AG09309 (cell line): ENCODE measurements around the gene WWTR1.
A peak's percentile ranks its signal among the peaks of the same experiment; 100 is the strongest.

Experiments
- DNase-seq: peaks from one replicate; pipeline ENCODE4 v3.0.0-alpha.2; 2010; ENCODE audit warnings: low read depth
- H3K4me3 ChIP-seq: 2 replicates; pipeline ENCODE4 v1.5.1; 2011; ENCODE audit warnings: mild to moderate bottlenecking, low read depth, low read length, moderate library complexity; ENCODE audit not compliant: control insufficient read depth
- TF ChIP-seq, protein P1 (sequence below): IDR thresholded peaks from 2 replicates; pipeline ENCODE4 v1.5.1; 2011; ENCODE audit warnings: mild to moderate bottlenecking, low read depth, low read length, inconsistent platforms; ENCODE audit not compliant: insufficient read depth, control insufficient read depth; ENCODE audit errors: missing control alignments

The WWTR1 gene

DNA sequence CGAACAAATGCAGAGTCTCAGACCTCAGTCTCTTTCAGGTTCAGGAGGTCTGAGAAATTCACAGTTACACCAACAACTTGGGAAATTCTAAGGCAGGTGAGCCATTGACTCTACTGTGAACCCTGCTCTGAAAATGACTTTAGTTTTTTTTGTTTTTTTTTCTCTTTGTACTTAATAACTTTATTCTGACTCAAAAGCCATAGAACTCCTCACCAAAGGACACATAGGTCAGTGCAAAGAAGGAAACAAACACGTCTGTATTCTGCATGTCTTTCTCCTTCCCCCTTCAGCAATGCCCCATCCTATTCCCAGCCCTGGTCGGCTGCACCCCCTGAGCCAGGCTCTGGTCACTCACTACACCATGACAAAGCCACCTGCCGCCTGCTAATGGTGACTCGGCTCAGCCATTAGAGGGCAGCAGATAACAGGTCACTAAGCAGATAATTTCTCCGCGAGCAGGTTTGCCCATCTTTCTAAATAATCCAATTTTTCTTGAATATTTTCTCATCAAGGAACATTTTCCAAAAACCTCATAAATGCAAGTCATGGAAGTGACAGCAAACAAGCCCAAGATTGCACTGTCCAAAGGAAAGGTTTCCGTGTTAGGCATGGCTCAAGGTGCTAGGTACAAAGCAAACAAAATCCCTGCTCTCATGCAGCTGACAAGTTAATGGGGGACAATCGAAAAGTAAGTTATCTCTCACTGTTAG is 145.6 kb downstream of the WWTR1 start:
- DNase-seq = no peak
- no peak overlapping the region for H3K4me3 ChIP-seq

DNA sequence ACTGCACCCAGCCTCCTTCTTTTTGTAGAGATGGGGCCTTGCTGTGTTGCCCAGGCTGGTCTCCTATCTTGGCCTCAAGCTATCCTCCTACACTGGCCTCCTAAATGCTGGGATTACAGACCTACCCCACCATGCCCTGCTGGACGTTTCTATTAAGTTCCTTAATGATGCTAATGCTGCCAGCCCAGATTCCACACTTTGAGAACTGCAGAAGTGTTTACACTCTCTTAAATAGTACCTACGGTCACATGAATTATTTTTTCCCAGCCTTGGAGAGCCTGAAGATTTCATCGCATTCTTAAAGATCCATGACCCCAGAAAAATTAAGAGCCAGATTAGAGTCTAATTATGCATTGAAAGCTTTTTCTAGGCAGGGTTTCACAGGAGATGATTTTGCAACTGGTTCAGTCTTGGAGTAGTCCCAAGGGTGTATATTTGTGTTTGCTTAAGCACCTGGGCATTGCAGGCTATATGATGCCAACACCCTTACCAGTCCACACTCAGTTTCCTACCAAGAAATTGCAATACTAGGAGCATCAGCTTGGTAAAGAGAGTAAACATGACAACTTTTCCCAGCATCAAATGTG is 146.7 kb downstream of the WWTR1 start:
- H3K4me3 ChIP-seq = no peak overlapping the region
- no peak for DNase-seq
- TF ChIP-seq, protein P1, sequence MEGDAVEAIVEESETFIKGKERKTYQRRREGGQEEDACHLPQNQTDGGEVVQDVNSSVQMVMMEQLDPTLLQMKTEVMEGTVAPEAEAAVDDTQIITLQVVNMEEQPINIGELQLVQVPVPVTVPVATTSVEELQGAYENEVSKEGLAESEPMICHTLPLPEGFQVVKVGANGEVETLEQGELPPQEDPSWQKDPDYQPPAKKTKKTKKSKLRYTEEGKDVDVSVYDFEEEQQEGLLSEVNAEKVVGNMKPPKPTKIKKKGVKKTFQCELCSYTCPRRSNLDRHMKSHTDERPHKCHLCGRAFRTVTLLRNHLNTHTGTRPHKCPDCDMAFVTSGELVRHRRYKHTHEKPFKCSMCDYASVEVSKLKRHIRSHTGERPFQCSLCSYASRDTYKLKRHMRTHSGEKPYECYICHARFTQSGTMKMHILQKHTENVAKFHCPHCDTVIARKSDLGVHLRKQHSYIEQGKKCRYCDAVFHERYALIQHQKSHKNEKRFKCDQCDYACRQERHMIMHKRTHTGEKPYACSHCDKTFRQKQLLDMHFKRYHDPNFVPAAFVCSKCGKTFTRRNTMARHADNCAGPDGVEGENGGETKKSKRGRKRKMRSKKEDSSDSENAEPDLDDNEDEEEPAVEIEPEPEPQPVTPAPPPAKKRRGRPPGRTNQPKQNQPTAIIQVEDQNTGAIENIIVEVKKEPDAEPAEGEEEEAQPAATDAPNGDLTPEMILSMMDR = no peak

More for the DNA sequence above, 145.6 kb downstream of the WWTR1 start:
- TF ChIP-seq, protein P1 = peak; percentile 81

DNA sequence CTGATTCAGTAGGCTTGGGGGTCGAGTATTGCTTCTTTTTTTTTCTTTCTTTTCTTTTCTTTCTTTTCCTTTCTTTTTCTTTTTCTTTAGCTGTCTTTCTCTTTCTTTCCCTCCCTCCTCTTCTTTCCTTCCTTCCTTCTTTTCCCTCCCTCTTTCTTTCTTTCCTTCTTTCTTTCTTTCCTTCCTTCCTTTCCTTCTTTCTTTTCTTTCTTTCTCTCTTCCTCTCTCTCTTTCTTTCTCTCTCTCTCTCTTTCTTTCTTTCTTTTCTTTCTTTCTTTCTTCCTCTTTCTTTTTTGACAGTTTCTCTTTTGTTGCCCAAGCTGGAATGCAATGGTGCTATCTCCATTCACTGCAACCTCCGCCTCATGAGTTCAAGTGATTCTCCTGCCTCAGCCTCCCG is 147.3 kb downstream of the WWTR1 start:
- no peak overlapping the region for H3K4me3 ChIP-seq
- no peak for DNase-seq
- TF ChIP-seq, protein P1 = no peak

DNA sequence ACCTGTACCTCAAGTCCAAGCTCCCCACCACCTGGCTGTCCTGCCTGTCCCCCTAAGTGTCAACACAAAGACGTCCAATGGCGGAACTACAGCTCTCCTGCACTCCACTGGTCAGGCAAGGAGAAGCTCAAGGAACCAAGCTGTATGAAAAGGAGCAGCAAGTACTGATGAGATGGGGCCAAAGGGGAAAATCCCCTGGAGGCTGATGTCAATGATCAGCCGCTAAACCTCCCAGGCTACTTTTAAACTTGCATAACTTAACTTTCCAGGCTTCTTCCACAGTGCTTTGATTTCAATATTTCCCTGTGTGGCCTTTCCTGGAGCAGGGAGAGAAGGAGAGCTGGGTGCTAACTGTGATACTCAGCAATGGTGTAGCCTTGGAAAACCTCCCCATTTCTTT is 148.3 kb downstream of the WWTR1 start:
- TF ChIP-seq, protein P1 = no peak
- no peak overlapping the region for H3K4me3 ChIP-seq
- DNase-seq = no peak

DNA sequence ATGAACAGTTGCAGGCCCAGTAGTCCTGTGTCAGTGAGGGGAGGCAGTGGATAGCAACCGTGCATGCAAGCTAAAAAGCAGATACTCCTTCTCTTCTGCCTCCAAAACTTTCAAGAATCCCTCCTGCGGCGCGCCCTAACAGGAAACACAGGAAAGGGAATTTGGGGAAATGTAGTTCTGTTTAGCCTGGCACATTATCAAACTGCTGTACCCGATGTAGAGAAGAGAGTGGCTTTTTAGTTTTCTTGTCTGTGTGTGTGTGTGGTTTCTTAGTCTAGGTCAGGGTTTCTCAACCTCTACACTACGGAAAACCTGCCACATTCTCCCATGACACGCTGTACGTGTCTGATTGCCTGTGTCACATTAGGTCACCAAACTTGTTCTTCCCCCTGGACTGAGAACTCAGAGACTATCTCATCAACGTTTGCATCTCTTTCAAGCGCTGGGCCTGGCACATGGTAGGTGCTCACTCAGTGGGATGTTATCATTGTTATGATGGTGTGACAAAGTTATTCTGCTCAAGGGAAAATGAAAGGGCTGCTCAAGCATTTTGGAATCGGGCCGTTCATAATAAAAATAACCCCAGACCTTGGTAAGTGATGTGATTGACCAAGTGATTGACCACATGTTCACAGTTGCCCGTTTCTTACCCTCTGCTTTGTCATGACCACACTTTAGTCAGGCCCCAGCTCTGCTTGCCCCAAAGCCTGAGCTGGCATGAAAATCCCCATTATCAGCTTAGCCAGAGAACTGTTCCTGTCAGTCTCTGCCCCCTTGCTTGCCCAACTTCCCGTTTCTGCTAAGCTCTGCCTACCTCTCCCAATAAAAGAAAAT is 150.1 kb downstream of the WWTR1 start:
- H3K4me3 ChIP-seq = no peak overlapping the region
- TF ChIP-seq, protein P1 = no peak
- DNase-seq = peak; percentile 86

DNA sequence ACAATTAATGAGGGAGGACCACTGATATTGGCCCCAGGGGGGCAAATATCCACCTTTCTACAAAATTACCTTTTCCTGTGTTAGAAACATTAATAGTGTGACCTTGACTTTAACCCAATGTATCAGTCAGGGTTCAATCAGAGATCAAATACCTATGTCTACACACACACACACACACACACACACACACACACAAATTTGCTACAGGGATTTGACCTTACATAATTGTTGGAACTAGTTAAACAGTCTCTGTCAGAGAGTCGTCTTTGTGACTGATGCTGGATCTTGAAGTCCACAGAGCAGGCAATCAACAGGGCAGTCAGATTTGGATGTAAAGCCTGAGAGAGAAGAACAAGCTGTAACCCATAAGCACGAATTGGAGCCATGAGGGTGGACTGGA is 150.9 kb downstream of the WWTR1 start:
- TF ChIP-seq, protein P1 = no peak
- no peak for DNase-seq
- H3K4me3 ChIP-seq = no peak overlapping the region
